Measurements from ENCODE around the gene FLT4.

DNA sequence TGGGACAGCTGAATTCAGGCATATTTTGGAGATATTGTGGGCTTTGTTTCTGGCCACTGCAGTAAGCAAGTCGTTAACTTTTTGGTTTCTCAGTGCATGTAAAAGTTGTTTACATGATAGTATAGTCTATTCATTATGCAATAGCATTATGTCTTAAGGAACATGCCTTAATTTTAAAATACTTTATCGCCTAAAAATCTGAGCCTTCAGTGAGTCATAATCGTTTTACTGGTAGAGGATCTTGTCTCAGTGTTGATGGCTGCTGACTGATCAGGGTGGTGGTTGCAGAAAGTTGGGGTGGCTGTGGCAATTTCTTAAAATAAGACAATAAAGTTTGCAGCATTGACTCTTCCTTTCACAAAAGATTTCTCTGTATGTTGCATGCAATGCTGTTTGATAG is 63.2 kb downstream of the FLT4 start:
- TF ChIP-seq, protein P1, sequence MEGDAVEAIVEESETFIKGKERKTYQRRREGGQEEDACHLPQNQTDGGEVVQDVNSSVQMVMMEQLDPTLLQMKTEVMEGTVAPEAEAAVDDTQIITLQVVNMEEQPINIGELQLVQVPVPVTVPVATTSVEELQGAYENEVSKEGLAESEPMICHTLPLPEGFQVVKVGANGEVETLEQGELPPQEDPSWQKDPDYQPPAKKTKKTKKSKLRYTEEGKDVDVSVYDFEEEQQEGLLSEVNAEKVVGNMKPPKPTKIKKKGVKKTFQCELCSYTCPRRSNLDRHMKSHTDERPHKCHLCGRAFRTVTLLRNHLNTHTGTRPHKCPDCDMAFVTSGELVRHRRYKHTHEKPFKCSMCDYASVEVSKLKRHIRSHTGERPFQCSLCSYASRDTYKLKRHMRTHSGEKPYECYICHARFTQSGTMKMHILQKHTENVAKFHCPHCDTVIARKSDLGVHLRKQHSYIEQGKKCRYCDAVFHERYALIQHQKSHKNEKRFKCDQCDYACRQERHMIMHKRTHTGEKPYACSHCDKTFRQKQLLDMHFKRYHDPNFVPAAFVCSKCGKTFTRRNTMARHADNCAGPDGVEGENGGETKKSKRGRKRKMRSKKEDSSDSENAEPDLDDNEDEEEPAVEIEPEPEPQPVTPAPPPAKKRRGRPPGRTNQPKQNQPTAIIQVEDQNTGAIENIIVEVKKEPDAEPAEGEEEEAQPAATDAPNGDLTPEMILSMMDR (IDR thresholded peaks at IDR 0.05; ENCODE audit: low read depth, low read length), result no peak
- TF ChIP-seq EZH2phosphoT487 (IDR thresholded peaks at IDR 0.05; ENCODE audit: low read depth), result no peak
